HG03045 (cell line): Measurements from ENCODE around the gene SASH1.
"Not testable (repeated sequence)": the region's sequence is repeated elsewhere in the genome, so short reads cannot be mapped to it uniquely, and the experiment has no call there.

Source experiments
- ATAC-seq: cut with Tn5 transposase; IDR thresholded peaks from one replicate; pipeline ENCODE4 v1.9.1; 2021; ENCODE audit warnings: mild to moderate bottlenecking, moderate library complexity; ENCODE audit not compliant: unreplicated experiment

The SASH1 gene

GRCh38 chr6:148572676-148573335, 230.2 kb downstream of the SASH1 start:
- no peak for ATAC-seq

DNA sequence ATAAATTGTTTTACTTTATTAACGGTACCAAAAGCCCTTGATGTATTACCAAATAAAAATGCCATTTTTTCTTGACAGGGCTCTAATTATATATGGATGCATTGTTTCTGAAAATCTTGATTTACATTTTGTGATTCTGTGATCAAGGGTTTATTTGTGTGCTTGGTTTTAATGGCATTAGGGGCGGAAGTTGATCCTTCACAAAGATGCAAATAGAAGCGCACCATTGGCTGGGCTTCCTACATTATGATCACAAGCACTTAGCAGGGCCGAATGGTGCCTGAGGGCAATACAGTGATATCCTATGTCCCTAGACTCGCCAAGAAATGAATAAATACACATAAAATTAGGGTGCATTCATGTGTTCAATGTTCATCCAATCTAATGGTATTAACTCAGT, 231.3 kb downstream of the SASH1 start:
- ATAC-seq = no peak

- ATAC-seq = peak; percentile 82
These were observed 235.2 kb downstream of the SASH1 start for GRCh38 chr6:148577687-148578488.

DNA sequence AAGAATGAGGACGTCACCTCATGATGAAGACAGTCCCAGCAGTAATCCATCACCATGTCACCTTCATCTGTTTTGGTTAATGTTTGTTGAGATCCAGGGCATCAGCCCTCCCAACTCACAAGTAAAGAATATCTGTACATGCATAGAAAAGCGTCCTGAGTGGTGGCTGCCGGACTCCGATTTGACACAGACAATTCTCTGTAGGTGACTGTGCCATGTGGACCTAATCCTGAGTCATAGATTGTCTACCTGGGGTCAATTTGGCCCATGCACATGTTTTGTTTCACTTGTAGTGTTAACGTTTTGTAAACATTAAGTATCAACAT, 235.8 kb downstream of the SASH1 start:
- ATAC-seq = no peak

GRCh38 chr6:148578837-148579565, 236.4 kb downstream of the SASH1 start:
- ATAC-seq = no peak

GRCh38 chr6:148580442-148580841, 237.8 kb downstream of the SASH1 start:
- ATAC-seq = no peak

- ATAC-seq = no peak
These were observed 241.0 kb downstream of the SASH1 start for GRCh38 chr6:148583631-148584030.

DNA sequence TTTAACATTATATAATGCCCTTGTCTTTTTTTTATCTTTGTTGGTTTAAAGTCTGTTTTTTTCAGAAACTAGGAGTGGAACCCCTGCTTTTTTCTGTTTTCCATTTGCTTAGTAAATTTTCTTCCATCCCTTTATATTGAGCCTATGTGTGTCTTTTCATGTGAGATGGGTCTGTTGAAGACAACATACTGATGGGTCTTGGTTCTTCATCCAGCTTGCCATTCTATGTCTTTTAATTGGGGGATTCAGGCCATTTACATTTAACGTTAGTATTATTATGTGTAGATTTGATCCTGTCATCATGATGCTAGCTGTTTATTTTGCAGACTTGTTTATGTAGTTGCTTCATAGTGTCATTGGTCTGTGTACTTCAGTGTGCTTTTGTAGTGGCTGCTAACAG, 243.0 kb downstream of the SASH1 start:
- ATAC-seq = not testable (repeated sequence)

DNA sequence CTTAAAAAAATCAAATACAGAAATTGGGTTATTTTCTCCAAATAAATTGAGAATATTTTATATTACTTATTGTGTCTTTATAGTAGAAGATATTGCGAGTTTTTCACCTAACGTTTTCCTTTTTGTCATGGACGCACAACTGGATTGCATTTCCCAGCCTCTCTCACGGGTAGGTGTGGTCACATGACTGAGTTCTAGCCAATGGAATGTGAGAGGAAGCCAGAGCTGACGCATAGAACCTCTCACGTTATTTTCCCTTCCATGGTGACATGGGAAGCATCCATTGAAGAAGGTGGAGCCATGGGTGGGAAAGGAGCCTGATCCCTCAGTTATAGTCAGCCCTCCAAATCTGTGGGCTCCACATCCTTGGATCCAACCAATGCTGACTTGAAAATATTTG, 248.2 kb downstream of the SASH1 start:
- no peak for ATAC-seq

GRCh38 chr6:148591656-148592055, 249.0 kb downstream of the SASH1 start:
- ATAC-seq = no peak

DNA sequence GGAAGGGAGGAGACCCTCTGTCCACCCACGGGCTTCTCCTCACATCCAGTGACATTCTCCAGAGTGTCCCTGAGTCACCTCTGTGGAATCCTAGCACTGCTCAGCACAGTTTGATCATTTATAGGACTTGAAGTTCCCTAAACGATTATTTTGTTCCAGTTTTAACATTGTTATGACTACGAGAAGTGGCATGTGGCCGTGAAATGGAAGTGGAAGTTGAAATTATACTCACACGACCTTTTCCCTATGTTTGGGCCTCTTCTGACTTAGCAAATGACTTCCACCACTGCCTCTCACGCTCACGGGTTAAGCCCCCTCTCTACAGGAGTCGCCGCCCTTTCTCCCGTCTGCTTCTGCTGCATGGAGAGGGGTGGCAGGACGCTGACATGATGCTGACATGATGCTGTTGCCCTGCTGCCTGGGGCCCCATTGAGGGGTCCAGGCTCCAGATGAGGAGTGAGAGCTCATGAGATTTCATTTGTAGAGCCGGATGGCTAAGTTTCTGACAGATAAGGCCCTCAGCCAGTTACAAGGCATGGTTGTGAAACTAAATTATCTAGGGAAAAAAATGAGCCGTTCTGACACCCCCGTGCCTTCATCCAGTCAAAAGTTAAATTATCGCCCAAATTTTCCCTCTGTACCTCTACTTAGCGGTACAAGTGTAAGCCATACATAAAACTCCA, 250.6 kb downstream of the SASH1 start:
- no peak for ATAC-seq

DNA sequence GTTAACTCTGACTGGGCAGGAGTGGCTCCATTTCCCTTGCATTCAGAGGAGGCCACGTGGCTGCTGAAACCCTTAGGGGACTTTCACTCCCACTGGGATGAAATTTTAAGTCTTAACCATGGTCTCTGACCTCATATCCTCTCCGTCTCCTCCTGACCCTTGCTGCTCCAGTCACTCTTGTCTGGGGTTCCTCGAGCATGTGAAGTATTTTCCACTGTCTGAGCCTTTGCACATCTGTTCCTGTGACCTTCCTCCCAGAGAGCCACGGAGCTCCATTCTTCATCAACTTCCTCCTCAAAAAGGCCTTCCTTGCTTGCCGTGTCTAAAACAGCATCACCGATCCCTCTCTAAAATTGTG, 251.2 kb downstream of the SASH1 start:
- ATAC-seq = no peak

DNA sequence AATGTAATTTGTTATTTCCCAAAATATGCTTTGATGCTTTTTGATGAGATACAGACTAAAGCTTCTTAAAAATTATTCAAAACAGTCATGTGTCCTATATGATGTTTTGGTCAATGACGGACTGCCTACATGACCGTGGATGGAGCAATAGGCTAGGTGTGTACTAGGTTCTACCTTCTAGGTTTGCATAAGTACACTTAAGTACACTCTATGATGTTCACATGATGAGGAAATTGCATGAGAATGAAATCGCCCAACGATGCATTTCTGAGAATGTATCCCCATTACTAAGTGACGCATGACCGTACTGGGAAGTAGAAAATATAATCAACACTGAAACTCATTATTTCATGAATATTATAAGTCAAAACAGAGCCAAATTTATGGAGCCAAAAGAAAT, 252.9 kb downstream of the SASH1 start:
- ATAC-seq = no peak

DNA sequence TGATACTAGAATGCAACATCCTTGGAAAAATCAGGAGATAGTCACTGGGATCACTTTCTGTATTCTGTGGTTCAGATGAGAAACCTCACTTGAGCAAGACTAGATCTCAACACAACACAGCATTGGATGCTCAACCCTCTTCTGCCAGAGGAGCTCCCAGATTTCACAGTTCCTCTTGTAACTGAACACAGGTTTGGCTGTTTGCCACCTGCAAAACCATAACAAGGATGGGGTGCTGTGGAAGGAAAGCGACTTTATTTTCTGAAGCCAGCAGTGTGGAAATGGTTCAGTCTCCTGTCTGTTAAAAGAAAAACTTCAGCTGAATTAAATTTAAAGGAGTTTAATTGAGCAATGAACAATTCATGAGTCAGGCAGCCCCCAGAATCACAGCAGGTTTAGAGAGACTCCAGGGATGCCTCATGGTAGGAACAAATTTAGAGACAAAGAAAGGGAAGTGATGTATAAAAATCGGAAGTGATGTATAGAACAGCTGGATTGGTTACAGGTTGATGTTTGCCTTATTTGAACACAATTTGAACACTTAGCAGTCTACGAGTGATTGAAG, 254.3 kb downstream of the SASH1 start:
- no peak for ATAC-seq

GRCh38 chr6:148598724-148599123, 256.1 kb downstream of the SASH1 start:
- ATAC-seq = no peak

DNA sequence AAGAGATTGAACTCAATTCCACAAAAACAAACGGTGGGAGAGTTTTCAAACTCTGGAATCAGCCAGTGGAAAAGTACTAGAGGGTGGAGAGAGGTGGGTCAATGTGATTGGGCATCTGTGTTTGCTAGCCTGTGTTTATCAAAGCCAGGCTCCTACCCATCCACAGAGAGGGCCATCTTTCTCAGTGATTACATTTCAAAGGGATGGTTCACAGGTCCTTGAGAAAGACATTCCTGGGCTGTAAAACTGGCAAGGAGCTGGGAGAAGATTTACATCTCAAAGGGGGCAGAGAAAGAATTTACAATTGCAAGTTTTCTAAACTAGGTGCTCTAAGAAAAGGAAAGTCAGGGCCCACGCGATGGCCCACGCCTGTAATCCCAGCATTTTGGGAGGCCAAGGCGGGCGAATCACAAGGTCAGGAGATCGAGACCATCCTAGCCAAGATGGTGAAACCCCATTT, 257.4 kb downstream of the SASH1 start:
- ATAC-seq = no peak
